HepG2 (cell line): ENCODE measurements around the gene RNU5B-1. TPM values are rescaled to one million over a fixed set of nuclear protein-coding genes. Genes with fewer than 3 reads are reported as not detected.

Experiments
- ATF7-NPFF ChIP-seq: sonication (generic); formaldehyde crosslinking; IDR thresholded peaks from 2 replicates; pipeline ENCODE4 v1.8.1; 2023; ENCODE audit warnings: mild to moderate bottlenecking, low read depth, missing genetic modification reagents, moderate library complexity
- FOSL1 ChIP-seq: sonication (generic); formaldehyde crosslinking; IDR thresholded peaks from 2 replicates; pipeline ENCODE4 v1.9.0; 2021; ENCODE audit warnings: missing genetic modification reagents, borderline replicate concordance
- ISL2 ChIP-seq: sonication (generic); formaldehyde crosslinking; IDR thresholded peaks from 2 replicates; pipeline ENCODE4 v1.5.0; 2020; ENCODE audit warnings: missing genetic modification reagents
- MAFF ChIP-seq: IDR thresholded peaks from 2 replicates; pipeline ENCODE4 v1.6.1; 2011; ENCODE audit warnings: low read depth, low read length, improper control_type of control experiment
- MAFG ChIP-seq: sonication (generic); formaldehyde crosslinking; IDR thresholded peaks from 2 replicates; pipeline ENCODE4 v1.5.1; 2020; ENCODE audit warnings: mild to moderate bottlenecking, missing genetic modification reagents
- MED1 ChIP-seq: sonication (generic); formaldehyde crosslinking; IDR thresholded peaks from 2 replicates; pipeline ENCODE4 v1.4.0; 2020; ENCODE audit warnings: missing genetic modification reagents
- MLXIP ChIP-seq: sonication (generic); formaldehyde crosslinking; IDR thresholded peaks from 2 replicates; pipeline ENCODE4 v1.9.0; 2021; ENCODE audit warnings: missing genetic modification reagents, borderline replicate concordance
- NR3C1 ChIP-seq: sonication (generic); formaldehyde crosslinking; IDR thresholded peaks from 2 replicates; pipeline ENCODE4 v1.4.0; 2020; ENCODE audit warnings: missing genetic modification reagents
- PCBP1 ChIP-seq: fragments of 200-400 bp; formaldehyde crosslinking; IDR thresholded peaks from 2 replicates; pipeline ENCODE4 v1.6.1; 2017; ENCODE audit warnings: mild to moderate bottlenecking, low read depth, low read length, borderline replicate concordance
- RFX5 ChIP-seq: IDR thresholded peaks from 2 replicates; pipeline ENCODE4 v1.6.1; 2011; ENCODE audit warnings: low read depth, low read length, improper control_type of control experiment
- XRCC5 ChIP-seq: fragments of 200-400 bp; formaldehyde crosslinking; optimal IDR thresholded peaks from 2 replicates; pipeline ENCODE3; 2017; ENCODE audit warnings: mild to moderate bottlenecking, low read length
- ZFAT ChIP-seq: sonication (generic); formaldehyde crosslinking; conservative IDR thresholded peaks from 2 replicates; pipeline ENCODE4 v1.8.1; 2023; ENCODE audit warnings: missing genetic modification reagents, inconsistent platforms
- ZFP82 ChIP-seq: sonication (generic); formaldehyde crosslinking; IDR thresholded peaks from 2 replicates; pipeline ENCODE4 v1.5.1; 2020; ENCODE audit warnings: mild to moderate bottlenecking, missing genetic modification reagents, borderline replicate concordance
- ZNF432 ChIP-seq: sonication (generic); formaldehyde crosslinking; IDR thresholded peaks from 2 replicates; pipeline ENCODE4 v1.5.0; 2020; ENCODE audit warnings: missing genetic modification reagents, mild to moderate bottlenecking, borderline replicate concordance
- ZNF720 ChIP-seq: sonication (generic); formaldehyde crosslinking; IDR thresholded peaks from 2 replicates; pipeline ENCODE4 v1.4.0; 2020; ENCODE audit warnings: missing genetic modification reagents
- ZSCAN29 ChIP-seq: sonication (generic); formaldehyde crosslinking; conservative IDR thresholded peaks from 2 replicates; pipeline ENCODE4 v1.4.0; 2020; ENCODE audit warnings: mild to moderate bottlenecking, missing genetic modification reagents
- polyA plus RNA-seq, 8 experiments: library from polyadenylated mRNA; depleted of rRNA in 3 of 8; stranded (reverse) in 7 of 8; unstranded in 1 of 8; fragments of >200 nt; fragmentation: Illumina TruSeq in 4 of 8; extraction: Trizol in 4 of 8; gene quantifications; 2 replicates each; pipeline versions ENCODE4 v1.2.1 to v1.2.3, GENCODE V29; 2011 to 2016; ENCODE audit warnings: low read depth in 4 of 8, missing spikeins in 1 of 8, mixed read lengths in 1 of 8; ENCODE audit not compliant: insufficient read depth in 1 of 8
- total RNA-seq, 5 experiments: library from RNA; depleted of rRNA; stranded (reverse); fragments of >200 nt; fragmentation: Illumina TruSeq; extraction: Trizol; gene quantifications; 2 replicates each; pipeline ENCODE4 v1.2.3, GENCODE V29; 2016; ENCODE audit warnings: low read depth in 1 of 5
- TF ChIP-seq, protein P1 (sequence below): IDR thresholded peaks from 2 replicates; pipeline ENCODE4 v1.6.1; 2018; ENCODE audit warnings: missing genetic modification reagents, mild to moderate bottlenecking, missing compliant biosample characterization
- TF ChIP-seq, protein P2 (sequence below): sonication (generic); formaldehyde crosslinking; IDR thresholded peaks from 2 replicates; pipeline ENCODE4 v1.4.0; 2020; ENCODE audit warnings: mild to moderate bottlenecking, missing genetic modification reagents, borderline replicate concordance

The RNU5B-1 gene
- total and polyA plus RNA-seq, 2 of the 13 experiments (the other 11 are each of a cell fraction or from before 2014, with no cell fraction given): 1,646 TPM; not detected in 1

DNA sequence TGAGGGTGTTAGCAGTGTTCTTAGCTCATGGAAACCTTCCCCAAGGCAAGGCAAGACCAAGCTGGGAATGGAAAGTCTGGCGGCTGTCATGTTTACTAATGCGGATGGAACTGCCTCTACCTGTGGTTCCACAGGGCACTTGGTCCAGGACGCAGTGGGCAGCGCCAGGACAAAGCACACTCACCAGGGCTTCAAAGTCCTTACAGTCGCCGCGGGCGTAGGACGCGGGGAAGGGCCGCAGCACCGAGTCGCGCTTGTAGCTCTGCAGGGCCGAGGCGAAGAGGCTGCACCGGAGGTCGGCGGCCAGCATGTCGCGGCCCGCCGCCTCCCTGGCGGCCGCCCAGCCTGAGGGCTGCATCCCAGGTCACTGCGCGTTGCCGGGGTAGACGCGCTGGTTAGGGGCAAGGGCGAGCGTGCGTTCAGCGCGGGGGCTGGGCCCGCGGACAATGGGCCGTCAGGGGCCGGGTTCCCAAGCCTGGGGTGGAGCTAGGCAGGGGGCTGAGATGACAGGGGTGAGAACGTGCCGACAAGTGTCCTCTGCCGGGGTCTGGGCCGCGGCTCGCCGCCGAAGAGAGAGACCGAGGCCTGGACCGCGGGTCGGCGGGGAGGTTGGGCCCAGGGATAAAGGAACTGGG is 18.3 kb upstream of the RNU5B-1 start (continued):
- TF ChIP-seq ATF7-NPFF (peak; percentile 13; the same call in 1 of the 2 replicates), ZNF432 (CRISPR knock-in tag) (no peak), RFX5 (no peak), MAFF (no peak), NR3C1 (CRISPR knock-in tag) (no peak), ZFP82 (peak; percentile 7; the same call in 1 of the 2 replicates), PCBP1 (no peak), MED1 (peak; percentile 27; the same call in 1 of the 2 replicates), MAFG (CRISPR knock-in tag) (no peak), XRCC5 (peak; percentile 30), ISL2 (CRISPR knock-in tag) (peak; percentile 54), ZNF720 (CRISPR knock-in tag) (no peak), ZFAT (CRISPR knock-in tag) (no peak), ZSCAN29 (CRISPR knock-in tag) (peak; percentile 93), MLXIP (CRISPR knock-in tag) (no peak), FOSL1 (CRISPR knock-in tag) (no peak)
- TF ChIP-seq, protein P1, sequence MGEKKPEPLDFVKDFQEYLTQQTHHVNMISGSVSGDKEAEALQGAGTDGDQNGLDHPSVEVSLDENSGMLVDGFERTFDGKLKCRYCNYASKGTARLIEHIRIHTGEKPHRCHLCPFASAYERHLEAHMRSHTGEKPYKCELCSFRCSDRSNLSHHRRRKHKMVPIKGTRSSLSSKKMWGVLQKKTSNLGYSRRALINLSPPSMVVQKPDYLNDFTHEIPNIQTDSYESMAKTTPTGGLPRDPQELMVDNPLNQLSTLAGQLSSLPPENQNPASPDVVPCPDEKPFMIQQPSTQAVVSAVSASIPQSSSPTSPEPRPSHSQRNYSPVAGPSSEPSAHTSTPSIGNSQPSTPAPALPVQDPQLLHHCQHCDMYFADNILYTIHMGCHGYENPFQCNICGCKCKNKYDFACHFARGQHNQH: 0 out of 2 replicates have a peak, but pooled peaks have one; percentile 26
- TF ChIP-seq, protein P2, sequence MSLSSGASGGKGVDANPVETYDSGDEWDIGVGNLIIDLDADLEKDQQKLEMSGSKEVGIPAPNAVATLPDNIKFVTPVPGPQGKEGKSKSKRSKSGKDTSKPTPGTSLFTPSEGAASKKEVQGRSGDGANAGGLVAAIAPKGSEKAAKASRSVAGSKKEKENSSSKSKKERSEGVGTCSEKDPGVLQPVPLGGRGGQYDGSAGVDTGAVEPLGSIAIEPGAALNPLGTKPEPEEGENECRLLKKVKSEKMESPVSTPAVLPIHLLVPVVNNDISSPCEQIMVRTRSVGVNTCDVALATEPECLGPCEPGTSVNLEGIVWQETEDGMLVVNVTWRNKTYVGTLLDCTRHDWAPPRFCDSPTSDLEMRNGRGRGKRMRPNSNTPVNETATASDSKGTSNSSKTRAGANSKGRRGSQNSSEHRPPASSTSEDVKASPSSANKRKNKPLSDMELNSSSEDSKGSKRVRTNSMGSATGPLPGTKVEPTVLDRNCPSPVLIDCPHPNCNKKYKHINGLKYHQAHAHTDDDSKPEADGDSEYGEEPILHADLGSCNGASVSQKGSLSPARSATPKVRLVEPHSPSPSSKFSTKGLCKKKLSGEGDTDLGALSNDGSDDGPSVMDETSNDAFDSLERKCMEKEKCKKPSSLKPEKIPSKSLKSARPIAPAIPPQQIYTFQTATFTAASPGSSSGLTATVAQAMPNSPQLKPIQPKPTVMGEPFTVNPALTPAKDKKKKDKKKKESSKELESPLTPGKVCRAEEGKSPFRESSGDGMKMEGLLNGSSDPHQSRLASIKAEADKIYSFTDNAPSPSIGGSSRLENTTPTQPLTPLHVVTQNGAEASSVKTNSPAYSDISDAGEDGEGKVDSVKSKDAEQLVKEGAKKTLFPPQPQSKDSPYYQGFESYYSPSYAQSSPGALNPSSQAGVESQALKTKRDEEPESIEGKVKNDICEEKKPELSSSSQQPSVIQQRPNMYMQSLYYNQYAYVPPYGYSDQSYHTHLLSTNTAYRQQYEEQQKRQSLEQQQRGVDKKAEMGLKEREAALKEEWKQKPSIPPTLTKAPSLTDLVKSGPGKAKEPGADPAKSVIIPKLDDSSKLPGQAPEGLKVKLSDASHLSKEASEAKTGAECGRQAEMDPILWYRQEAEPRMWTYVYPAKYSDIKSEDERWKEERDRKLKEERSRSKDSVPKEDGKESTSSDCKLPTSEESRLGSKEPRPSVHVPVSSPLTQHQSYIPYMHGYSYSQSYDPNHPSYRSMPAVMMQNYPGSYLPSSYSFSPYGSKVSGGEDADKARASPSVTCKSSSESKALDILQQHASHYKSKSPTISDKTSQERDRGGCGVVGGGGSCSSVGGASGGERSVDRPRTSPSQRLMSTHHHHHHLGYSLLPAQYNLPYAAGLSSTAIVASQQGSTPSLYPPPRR (CRISPR knock-in tag): peak; percentile 33; the same call in 1 of the 2 replicates
